LNCAP (cell line): ENCODE measurements around the gene MACROH2A2.

ENCODE experiments used
- CTCF ChIP-seq: fragments of 450-650 bp; IDR thresholded peaks from 2 replicates; pipeline ENCODE4 v1.5.1; 2017; ENCODE audit warnings: mild to moderate bottlenecking

MACROH2A2 gene

GRCh38 chr10:70057306-70057705 lies 4.7 kb downstream of the MACROH2A2 start:
- TF ChIP-seq CTCF: no peak

GRCh38 chr10:70060389-70060788 lies 7.7 kb downstream of the MACROH2A2 start:
- no peak for TF ChIP-seq CTCF

- no peak for TF ChIP-seq CTCF
These were observed 10.9 kb downstream of the MACROH2A2 start for GRCh38 chr10:70063418-70064098.

- TF ChIP-seq CTCF: no peak
These were observed 11.8 kb downstream of the MACROH2A2 start for GRCh38 chr10:70064486-70064885.

GRCh38 chr10:70066190-70066589 lies 13.5 kb downstream of the MACROH2A2 start:
- no peak for TF ChIP-seq CTCF

- no peak for TF ChIP-seq CTCF
These were observed 14.9 kb downstream of the MACROH2A2 start for GRCh38 chr10:70067586-70067985.

- TF ChIP-seq CTCF: no peak
These were observed 16.3 kb downstream of the MACROH2A2 start for GRCh38 chr10:70068925-70069324.

GRCh38 chr10:70069346-70069745 lies 16.7 kb downstream of the MACROH2A2 start:
- TF ChIP-seq CTCF: no peak
